GM12865 (cell line): ENCODE data around the gene NFE2L2.

Experiments used
- DNase-seq: peaks from one replicate; pipeline ENCODE4 v3.0.0; 2010; ENCODE audit warnings: low read depth
- H3K4me3 ChIP-seq: 2 replicates; pipeline ENCODE4 v1.5.1; 2011; ENCODE audit warnings: mild to moderate bottlenecking, low read depth, low read length, control low read depth
- TF ChIP-seq, protein P1 (sequence below): IDR thresholded peaks from 2 replicates; pipeline ENCODE4 v1.5.1; 2011; ENCODE audit warnings: low read length, control low read depth, low read depth, inconsistent platforms; ENCODE audit not compliant: insufficient read depth; ENCODE audit errors: missing control alignments

The NFE2L2 gene

DNA sequence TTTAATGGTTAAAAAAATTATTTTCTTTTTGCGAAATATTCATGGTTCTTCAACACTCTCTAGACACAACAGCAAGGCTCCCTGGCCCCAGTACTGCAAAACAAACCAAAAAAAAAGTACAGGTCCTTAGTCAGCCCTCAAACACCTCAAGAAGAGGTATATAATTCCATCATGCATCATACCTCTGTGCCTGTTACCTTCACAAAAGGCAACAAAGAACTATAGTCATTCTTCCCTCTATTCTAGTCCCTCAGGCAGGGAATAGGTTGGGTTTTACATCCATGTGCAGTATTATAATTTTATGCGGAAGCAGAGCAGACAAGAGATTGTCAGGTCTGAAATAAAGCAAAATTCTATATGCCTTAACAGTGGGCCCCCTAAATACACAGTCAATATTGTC, 8.5 kb downstream of the NFE2L2 start:
- no peak overlapping the region for H3K4me3 ChIP-seq
- TF ChIP-seq, protein P1, sequence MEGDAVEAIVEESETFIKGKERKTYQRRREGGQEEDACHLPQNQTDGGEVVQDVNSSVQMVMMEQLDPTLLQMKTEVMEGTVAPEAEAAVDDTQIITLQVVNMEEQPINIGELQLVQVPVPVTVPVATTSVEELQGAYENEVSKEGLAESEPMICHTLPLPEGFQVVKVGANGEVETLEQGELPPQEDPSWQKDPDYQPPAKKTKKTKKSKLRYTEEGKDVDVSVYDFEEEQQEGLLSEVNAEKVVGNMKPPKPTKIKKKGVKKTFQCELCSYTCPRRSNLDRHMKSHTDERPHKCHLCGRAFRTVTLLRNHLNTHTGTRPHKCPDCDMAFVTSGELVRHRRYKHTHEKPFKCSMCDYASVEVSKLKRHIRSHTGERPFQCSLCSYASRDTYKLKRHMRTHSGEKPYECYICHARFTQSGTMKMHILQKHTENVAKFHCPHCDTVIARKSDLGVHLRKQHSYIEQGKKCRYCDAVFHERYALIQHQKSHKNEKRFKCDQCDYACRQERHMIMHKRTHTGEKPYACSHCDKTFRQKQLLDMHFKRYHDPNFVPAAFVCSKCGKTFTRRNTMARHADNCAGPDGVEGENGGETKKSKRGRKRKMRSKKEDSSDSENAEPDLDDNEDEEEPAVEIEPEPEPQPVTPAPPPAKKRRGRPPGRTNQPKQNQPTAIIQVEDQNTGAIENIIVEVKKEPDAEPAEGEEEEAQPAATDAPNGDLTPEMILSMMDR = no peak
- no peak for DNase-seq

DNA sequence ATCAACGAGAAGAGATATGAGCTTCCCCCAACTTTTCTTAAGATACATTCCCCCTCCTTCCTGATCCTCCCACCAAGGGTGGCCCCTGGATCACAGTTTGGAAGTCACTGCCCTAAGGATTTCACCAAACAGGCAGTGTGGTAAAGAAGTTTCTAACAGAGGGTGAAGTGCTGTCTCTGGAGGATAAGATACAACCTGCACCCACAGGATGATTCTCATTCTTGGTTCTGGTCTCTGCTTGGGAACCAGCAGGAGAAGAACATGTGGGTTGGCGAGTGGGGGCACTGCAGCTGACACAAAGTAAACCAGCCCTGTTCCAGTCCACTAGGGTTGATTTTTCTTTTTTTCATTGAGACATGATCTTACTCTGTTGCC, 9.3 kb downstream of the NFE2L2 start:
- H3K4me3 ChIP-seq = no peak overlapping the region
- DNase-seq = no peak
- TF ChIP-seq, protein P1 = no peak

GRCh38 chr2:177254433-177255226, 9.9 kb downstream of the NFE2L2 start:
- TF ChIP-seq, protein P1 = peak; percentile 10
- H3K4me3 ChIP-seq = no peak overlapping the region
- DNase-seq = no peak

DNA sequence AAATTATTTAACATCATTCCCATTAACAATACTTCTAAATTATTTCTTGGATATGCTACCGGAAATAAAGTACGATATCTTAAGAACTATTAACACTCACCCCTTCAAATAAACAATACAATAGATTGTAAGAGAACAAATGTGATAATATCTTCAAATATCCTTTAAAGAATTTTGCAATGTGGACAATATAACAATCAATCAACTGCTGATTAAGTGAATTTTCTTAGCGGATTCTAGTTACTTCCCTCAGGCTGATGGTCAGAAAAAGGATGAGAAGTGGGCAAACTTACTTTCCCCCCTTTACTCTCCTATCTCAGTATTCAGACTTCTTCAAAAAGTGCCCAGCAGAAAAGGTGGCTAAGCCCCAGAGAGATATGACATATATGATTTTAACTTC, 10.8 kb downstream of the NFE2L2 start:
- H3K4me3 ChIP-seq = no peak overlapping the region
- TF ChIP-seq, protein P1 = no peak
- DNase-seq = no peak

DNA sequence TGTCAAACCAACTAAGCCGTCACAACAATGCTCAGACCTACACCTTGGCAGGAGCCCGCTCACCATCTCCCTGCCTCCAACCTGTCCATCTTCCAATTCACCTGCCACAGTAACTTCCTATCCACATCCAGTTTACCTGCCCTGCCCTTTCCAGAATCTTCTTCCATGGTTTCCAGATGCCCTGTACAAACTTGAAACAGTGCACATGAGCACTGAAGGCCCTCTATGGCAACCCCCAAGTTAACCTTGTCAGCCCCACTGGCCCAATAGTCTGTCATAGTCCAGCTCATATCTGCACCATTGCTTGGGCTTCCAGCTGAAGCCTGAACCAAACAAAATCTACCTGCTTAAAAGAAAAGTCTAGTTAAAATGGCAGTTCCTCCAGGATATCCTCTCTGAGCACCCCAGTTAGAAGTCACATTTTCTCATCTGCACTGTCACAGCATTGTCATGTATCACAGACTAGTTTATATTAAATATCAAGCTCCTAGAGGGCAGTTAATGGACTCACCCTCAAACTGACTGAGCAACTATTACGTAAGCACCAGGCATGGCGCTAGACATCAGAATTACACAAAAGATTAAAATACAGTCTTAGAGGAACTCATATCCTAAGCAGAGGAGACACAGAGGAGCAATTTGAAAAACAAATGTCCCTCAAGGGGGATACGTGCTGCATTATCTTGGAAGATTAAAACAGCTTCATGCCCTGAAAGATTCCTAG, 11.6 kb downstream of the NFE2L2 start:
- no peak overlapping the region for H3K4me3 ChIP-seq
- TF ChIP-seq, protein P1 = no peak
- DNase-seq = no peak

GRCh38 chr2:177251165-177251542, 13.4 kb downstream of the NFE2L2 start:
- no peak for DNase-seq
- TF ChIP-seq, protein P1 = no peak
- no peak overlapping the region for H3K4me3 ChIP-seq

DNA sequence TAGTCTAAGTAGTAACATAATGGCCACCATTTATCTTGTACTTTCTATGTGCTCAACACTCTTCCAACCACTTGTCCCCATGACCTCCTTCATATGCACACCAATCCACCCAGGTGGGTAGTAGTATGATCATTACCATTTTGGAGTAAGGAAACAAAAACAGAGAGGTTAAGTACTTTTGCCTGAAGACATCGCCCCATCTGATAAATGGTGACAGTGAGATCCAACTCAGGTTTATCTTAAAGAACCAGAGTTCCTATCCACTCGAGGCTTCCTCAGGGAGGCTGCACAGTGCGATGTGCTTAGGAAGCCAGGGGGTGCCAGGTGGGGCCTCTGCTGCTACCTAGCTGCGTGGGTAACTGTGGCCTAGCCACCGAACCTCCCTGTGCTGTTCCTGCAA, 14.1 kb downstream of the NFE2L2 start:
- H3K4me3 ChIP-seq = no peak overlapping the region
- TF ChIP-seq, protein P1 = no peak
- DNase-seq = no peak
